WI38 (cell line): Measurements from ENCODE around the gene KRTAP10-5.
"Not testable (repeated sequence)": the region's sequence is repeated elsewhere in the genome, so short reads cannot be mapped to it uniquely, and the experiment has no call there.

Source experiments
- H3K4me3 ChIP-seq: 2 replicates; pipeline ENCODE4 v1.5.1; 2011; ENCODE audit warnings: low read depth, mild to moderate bottlenecking, control low read depth, low read length
- TF ChIP-seq, protein P1 (sequence below): IDR thresholded peaks from 2 replicates; pipeline ENCODE4 v1.5.1; 2012; ENCODE audit warnings: low read depth, mild to moderate bottlenecking, control low read depth, low read length

KRTAP10-5 gene

DNA sequence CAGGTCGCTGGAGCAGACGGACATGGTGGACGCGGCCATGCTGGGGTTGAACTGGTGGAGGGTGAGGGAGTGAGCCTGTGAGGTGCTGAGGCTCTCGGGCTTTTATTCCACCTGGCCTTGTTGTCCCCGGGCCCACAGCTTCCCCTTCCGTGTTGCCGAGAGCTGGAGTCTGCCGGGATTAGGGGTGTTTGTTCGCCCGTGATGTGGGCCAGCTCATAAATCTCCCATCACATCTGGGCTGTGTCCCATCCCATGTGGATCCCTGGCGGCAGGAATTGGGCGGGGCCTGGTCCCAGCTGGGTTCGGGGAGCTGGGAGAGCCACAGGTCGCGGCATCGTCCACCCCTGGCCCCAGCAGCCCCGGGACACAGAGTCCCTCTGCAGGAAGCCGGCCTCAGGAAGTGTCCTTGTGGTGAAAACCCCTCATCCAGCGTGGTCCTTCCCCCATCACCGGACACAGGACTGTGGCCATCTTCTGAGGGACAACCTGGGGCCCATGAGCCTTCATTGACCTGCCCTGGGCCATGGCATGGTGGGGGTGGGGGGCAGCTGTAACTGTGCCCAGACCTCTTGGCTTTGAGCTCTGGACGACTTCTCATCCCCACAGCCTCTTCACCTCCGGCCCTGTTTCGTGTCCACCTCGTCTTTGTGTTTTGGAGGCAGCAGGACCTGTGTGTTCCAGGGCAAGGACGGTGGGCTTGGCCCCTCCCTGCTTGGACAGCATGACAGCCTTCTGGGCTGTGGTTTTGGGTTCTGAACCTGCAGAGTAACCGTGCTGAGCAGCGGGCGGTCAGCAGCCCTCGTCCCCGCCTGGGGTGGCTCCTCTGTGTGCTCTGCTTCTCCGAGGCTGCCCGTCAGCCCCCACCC lies 12.3 kb upstream of the KRTAP10-5 start, which contains the start of gene KRTAP10-6:
TSS of gene KRTAP10-6 (minus strand) at position 60 of the 866 bp plus-strand sequence. CDS start at position 39, 21 bp downstream.
- H3K4me3 ChIP-seq, result no peak within 1 kb of the TSS

DNA sequence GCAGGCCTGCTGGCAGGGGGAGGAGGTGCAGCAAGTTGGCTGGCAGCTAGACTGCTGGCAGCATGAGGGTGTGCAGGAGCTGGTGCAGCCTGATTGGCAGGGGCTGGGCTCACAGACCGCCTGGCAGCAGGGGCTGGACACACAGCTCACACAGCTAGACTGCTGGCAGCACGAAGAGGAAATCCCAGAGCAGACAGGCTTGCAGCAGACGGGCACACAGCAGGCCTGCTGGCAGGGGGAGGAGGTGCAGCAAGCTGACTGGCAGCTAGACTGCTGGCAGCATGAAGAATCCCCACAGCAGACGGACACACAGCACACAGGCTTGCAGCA lies 11.4 kb upstream of the KRTAP10-5 start:
- H3K4me3 ChIP-seq, result not testable (repeated sequence)

More for the DNA sequence above, 12.3 kb upstream of the KRTAP10-5 start, which contains the start of gene KRTAP10-6:
- TF ChIP-seq, protein P1, sequence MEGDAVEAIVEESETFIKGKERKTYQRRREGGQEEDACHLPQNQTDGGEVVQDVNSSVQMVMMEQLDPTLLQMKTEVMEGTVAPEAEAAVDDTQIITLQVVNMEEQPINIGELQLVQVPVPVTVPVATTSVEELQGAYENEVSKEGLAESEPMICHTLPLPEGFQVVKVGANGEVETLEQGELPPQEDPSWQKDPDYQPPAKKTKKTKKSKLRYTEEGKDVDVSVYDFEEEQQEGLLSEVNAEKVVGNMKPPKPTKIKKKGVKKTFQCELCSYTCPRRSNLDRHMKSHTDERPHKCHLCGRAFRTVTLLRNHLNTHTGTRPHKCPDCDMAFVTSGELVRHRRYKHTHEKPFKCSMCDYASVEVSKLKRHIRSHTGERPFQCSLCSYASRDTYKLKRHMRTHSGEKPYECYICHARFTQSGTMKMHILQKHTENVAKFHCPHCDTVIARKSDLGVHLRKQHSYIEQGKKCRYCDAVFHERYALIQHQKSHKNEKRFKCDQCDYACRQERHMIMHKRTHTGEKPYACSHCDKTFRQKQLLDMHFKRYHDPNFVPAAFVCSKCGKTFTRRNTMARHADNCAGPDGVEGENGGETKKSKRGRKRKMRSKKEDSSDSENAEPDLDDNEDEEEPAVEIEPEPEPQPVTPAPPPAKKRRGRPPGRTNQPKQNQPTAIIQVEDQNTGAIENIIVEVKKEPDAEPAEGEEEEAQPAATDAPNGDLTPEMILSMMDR, result no peak

DNA sequence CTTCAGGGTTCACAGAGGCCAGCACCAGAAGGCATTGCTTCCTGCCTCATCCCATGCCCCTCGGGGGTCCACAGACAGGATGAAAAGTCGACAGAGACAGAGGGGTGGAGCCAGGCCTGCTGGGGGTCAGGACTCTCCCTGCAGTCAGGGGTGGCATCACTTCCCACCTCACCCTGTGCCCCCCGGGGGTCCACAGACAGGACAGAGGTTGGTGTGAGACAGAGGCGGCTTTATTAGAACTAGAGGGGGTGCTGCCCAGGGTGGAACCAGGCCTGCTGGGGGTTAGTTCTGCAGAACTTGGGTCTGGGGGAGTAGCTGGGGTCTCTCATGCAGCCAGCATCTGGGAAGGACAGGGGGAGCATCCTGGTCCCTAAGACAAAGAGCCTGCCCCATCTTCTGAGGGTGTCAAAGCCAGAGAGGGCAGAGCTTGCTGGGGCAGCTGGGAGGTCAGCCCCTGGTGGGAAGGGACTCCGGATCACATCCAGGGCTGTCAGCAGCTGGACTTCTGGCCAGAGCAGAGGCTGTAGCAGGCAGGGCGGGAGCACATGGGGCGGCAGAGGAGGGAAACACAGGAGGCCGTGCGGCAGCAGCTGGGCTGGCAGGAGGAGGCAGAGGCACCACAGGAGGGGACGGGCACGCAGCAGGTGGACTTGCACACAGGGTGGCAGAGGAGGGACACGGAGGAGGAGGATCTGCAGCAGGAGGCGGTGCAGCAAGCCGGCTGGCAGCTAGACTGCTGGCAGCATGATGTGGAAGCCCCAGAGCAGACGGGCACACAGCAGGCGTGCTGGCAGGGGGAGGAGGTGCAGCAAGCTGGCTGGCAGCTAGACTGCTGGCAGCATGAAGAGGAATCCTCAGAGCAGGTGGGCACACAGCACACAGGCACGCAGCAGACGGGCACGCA lies 10.7 kb upstream of the KRTAP10-5 start:
- H3K4me3 ChIP-seq, result not testable (repeated sequence)

DNA sequence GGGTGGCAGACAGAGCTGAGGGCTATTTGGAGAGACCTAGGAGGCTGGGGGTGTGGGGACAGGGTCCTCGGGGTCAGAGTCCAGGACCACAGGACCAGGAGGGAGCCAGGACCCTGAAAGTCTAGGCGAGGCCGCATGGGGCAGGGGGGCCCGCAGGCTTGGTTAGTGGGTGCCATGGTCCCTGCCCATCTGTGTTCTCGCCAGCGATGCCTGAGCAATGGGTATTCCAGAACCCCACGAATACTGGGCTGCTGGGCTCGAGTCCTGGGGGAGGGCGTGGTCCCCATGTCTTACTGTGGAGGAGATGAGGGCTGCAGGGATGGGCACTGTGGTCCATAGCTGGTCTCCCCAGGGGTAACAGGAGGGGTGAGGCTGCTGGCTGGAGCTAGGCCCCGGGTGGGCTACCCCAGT lies 9.9 kb upstream of the KRTAP10-5 start:
- TF ChIP-seq, protein P1, result no peak

DNA sequence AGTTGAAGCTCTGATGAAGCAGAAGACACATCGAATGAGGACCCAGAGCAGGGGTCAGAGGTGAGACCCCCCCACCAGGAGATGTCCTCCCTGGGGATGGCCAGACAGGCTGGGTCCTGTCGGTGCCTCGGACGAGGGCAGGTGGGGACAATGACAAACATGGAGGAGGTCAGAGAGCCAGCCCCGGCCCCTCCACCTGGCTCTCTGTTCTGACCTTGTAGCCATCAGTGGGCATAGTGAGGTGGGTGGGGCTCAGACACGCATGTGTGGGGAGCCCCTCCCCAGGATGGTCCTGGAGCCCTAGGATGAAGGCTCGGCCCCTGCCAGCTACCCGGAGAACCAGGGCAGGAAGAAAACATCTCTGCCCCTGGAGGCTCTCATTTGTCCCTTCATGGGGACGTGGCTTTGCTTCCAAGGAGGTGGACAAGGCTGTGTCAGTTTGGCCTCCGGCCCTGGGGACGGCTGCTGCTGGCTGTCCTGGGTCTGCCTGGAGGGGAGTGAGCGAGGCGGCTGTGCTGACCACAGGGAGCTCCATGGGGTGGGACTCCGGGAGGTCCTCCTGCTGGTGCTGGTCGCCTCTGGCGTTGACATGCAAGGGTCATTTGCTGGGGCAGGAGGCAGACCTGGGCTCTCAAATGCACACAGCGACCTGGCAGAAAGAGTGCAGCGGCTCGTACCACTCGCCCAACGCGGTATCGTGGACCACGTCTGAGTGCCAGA lies 9.3 kb upstream of the KRTAP10-5 start:
- TF ChIP-seq, protein P1, result no peak
- no peak overlapping the region for H3K4me3 ChIP-seq

More for the DNA sequence above, 9.9 kb upstream of the KRTAP10-5 start:
- no peak overlapping the region for H3K4me3 ChIP-seq

DNA sequence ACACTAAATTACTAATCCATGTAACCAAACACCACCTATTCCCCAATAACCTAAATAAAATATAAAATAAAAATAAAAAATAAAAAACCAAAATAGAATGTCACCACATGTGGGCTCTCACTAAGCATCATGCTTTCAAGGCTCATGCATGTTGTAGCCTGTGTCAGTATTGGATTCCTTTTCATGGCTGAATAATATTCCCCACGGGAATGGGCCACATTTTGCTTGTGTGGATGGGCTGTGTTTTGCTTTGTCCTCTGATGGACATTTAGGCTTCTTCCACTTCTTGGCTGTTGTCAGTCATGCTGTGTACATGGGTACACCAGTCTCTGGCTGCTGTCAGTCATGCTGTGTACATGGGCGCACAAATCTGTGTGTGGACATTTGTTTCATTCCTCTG lies 8.7 kb upstream of the KRTAP10-5 start:
- TF ChIP-seq, protein P1, result no peak
- H3K4me3 ChIP-seq, result no peak overlapping the region

DNA sequence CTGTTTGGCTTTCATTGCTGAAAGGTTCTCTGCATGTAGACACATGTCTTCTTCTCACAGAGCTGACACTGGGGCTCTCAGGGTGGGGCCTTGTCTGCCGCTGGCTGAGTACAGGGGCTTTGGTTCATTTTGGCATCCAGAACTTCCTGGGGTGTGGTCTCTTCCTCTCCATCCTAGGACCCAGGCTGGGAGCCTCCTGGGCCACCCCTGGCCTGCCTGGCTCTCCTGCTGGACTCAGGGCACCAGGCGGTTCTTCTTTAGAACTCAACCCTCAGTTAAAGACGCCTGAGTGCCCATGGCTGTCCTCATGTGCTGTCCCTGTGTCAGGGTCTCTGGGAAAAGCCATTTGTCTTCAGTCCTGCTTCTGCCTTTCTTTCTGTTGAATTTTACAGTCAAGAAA lies 5.5 kb upstream of the KRTAP10-5 start:
- H3K4me3 ChIP-seq, result no peak overlapping the region
- TF ChIP-seq, protein P1, result no peak
